OCI-LY3 (cell line): ENCODE results near the gene GLP2R.

Experiments used
- H2AFZ ChIP-seq: fragments of 200-600, 300-600 bp; shearing (Covaris generic); 2 replicates; pipeline ENCODE4 v1.6.0; 2014; ENCODE audit warnings: antibody characterized with exemption, low read depth, low read length
- H3K27ac ChIP-seq: fragments of 200-600, 300-600 bp; sonication (generic); 2 replicates; pipeline ENCODE4 v1.5.1; 2014; ENCODE audit warnings: mild to moderate bottlenecking, low read length, moderate library complexity, mixed read lengths
- H3K27me3 ChIP-seq: fragments of 200-600, 300-600 bp; sonication (generic); 2 replicates; pipeline ENCODE4 v1.6.1; 2014; ENCODE audit warnings: low read depth, low read length, mixed read lengths
- H3K36me3 ChIP-seq: fragments of 200-600, 300-600 bp; sonication (generic); replicated peaks from 2 replicates; pipeline ENCODE3; 2014; ENCODE audit warnings: low read depth, low read length, mixed read lengths
- H3K4me1 ChIP-seq: fragments of 300-600, 200-600 bp; sonication (generic); 2 replicates; pipeline ENCODE4 v1.6.1; 2014; ENCODE audit warnings: low read length, mixed read lengths
- H3K4me2 ChIP-seq: fragments of 200-600, 300-600 bp; sonication (generic); 2 replicates; pipeline ENCODE4 v1.6.1; 2014; ENCODE audit warnings: low read length, mixed read lengths
- H3K4me3 ChIP-seq: fragments of 300-600, 200-600 bp; sonication (generic); 2 replicates; pipeline ENCODE4 v1.5.1; 2014; ENCODE audit warnings: antibody characterized with exemption, mild to moderate bottlenecking, low read length, moderate library complexity
- H3K79me2 ChIP-seq: fragments of 300-600, 200-600 bp; shearing (Covaris generic); 2 replicates; pipeline ENCODE4 v1.6.1; 2014; ENCODE audit warnings: mild to moderate bottlenecking, low read length, mixed read lengths
- H3K9ac ChIP-seq: fragments of 300-600, 200-600 bp; shearing (Covaris generic); 2 replicates; pipeline ENCODE4 v1.6.0; 2014; ENCODE audit warnings: mild to moderate bottlenecking, low read length, moderate library complexity
- H3K9me3 ChIP-seq: fragments of 200-600, 300-600 bp; shearing (Covaris generic); 2 replicates; pipeline ENCODE4 v1.6.1; 2014; ENCODE audit warnings: low read length, mixed read lengths; ENCODE audit not compliant: insufficient read depth
- H4K20me1 ChIP-seq: fragments of 200-600, 300-600 bp; sonication (generic); 2 replicates; pipeline ENCODE4 v1.6.1; 2016; ENCODE audit warnings: low read length, mixed read lengths; ENCODE audit not compliant: insufficient read depth
- CTCF ChIP-seq: fragments of 200-600, 300-600 bp; sonication (generic); IDR thresholded peaks from 2 replicates; pipeline ENCODE4 v1.5.1; 2014; ENCODE audit warnings: antibody characterized with exemption, low read length, low read depth
- EZH2phosphoT487 ChIP-seq: fragments of 200-600 bp; shearing (Covaris generic); IDR thresholded peaks from 2 replicates; pipeline ENCODE4 v1.6.1; 2018; ENCODE audit warnings: antibody characterized with exemption, mixed run types, low read depth

Gene GLP2R

GRCh38 chr17:9844153-9844552 lies 18.4 kb downstream of the GLP2R start:
- Histone ChIP-seq H3K9me3 (no peaks in the 10 kb centered on the region), H3K27ac (no peak overlapping the region), H3K9ac (no peak overlapping the region), H3K36me3 (no peaks in the 10 kb centered on the region), H3K4me2 (no peak overlapping the region), H2AFZ (no peak overlapping the region), H3K4me1 (no peaks in the 10 kb centered on the region), H3K27me3 (no peaks in the 10 kb centered on the region), H4K20me1 (no peaks in the 10 kb centered on the region), H3K79me2 (no peaks in the 10 kb centered on the region), H3K4me3 (no peak overlapping the region)
- TF ChIP-seq CTCF (no peak), EZH2phosphoT487 (no peak)

- Histone ChIP-seq H3K4me1 (no peaks in the 10 kb centered on the region), H3K27ac (no peak overlapping the region), H3K9ac (no peak overlapping the region), H3K4me3 (no peak overlapping the region), H4K20me1 (no peaks in the 10 kb centered on the region), H3K36me3 (no peaks in the 10 kb centered on the region), H3K79me2 (no peaks in the 10 kb centered on the region), H3K9me3 (no peaks in the 10 kb centered on the region), H2AFZ (no peak overlapping the region), H3K27me3 (no peaks in the 10 kb centered on the region), H3K4me2 (no peak overlapping the region)
- TF ChIP-seq EZH2phosphoT487 (no peak), CTCF (no peak)
Measured at GRCh38 chr17:9845306-9845705, 19.6 kb downstream of the GLP2R start.

GRCh38 chr17:9850151-9850550 lies 24.4 kb downstream of the GLP2R start:
- Histone ChIP-seq H3K36me3 (no peaks in the 10 kb centered on the region), H3K9ac (no peak overlapping the region), H3K4me2 (no peak overlapping the region), H3K4me1 (no peaks in the 10 kb centered on the region), H4K20me1 (no peaks in the 10 kb centered on the region), H3K79me2 (no peaks in the 10 kb centered on the region), H3K27me3 (no peaks in the 10 kb centered on the region), H3K4me3 (no peak overlapping the region), H3K9me3 (no peaks in the 10 kb centered on the region), H2AFZ (no peak overlapping the region), H3K27ac (no peak overlapping the region)
- TF ChIP-seq CTCF (no peak), EZH2phosphoT487 (no peak)

GRCh38 chr17:9854255-9854654 lies 28.5 kb downstream of the GLP2R start:
- Histone ChIP-seq H3K36me3 (no peaks in the 10 kb centered on the region), H3K79me2 (no peaks in the 10 kb centered on the region), H3K9ac (no peak overlapping the region), H3K4me3 (no peak overlapping the region), H3K4me1 (no peaks in the 10 kb centered on the region), H3K27me3 (no peaks in the 10 kb centered on the region), H3K27ac (no peak overlapping the region), H3K4me2 (no peak overlapping the region), H2AFZ (no peak overlapping the region), H4K20me1 (no peaks in the 10 kb centered on the region), H3K9me3 (no peaks in the 10 kb centered on the region)
- TF ChIP-seq EZH2phosphoT487 (no peak), CTCF (no peak)
